Glomerular visceral epithelial cell (primary cell): Measurements from ENCODE around the gene STK40.
A peak's percentile ranks its signal among the peaks of the same experiment; 100 is the strongest.

Experiments
- DNase-seq: peaks from one replicate; pipeline ENCODE4 v3.0.0-alpha.2; 2016; ENCODE audit errors: extremely low spot score

The STK40 gene

GRCh38 chr1:36369061-36369861 is 16.5 kb downstream of the STK40 start:
- peak; percentile 76 for DNase-seq

GRCh38 chr1:36367798-36368197 is 17.9 kb downstream of the STK40 start:
- no peak for DNase-seq

- DNase-seq: no peak
Observed at GRCh38 chr1:36367066-36367465, 18.7 kb downstream of the STK40 start.

- no peak for DNase-seq
Observed at GRCh38 chr1:36366091-36366661, 19.5 kb downstream of the STK40 start.

- no peak for DNase-seq
Observed at GRCh38 chr1:36365381-36365780, 20.3 kb downstream of the STK40 start.

- no peak for DNase-seq
Observed at GRCh38 chr1:36359911-36360550, 25.7 kb downstream of the STK40 start.

- no peak for DNase-seq
Observed at GRCh38 chr1:36359383-36359782, 26.3 kb downstream of the STK40 start.

GRCh38 chr1:36358514-36359084 is 27.1 kb downstream of the STK40 start:
- DNase-seq: no peak

GRCh38 chr1:36355811-36356210 is 29.9 kb downstream of the STK40 start:
- DNase-seq: no peak

GRCh38 chr1:36354486-36354885 is 31.2 kb downstream of the STK40 start:
- DNase-seq: no peak

- peak; percentile 72 for DNase-seq
Observed at GRCh38 chr1:36352910-36353878, 32.5 kb downstream of the STK40 start.

- peak; percentile 35 for DNase-seq
Observed at GRCh38 chr1:36352125-36352909, 33.4 kb downstream of the STK40 start.

- peak; percentile 90 for DNase-seq
Observed at GRCh38 chr1:36351227-36351977, 34.3 kb downstream of the STK40 start.

- DNase-seq: peak; percentile 98
Observed at GRCh38 chr1:36350659-36351226, 35.0 kb downstream of the STK40 start.

GRCh38 chr1:36349839-36350238 is 35.9 kb downstream of the STK40 start:
- DNase-seq: peak; percentile 26

GRCh38 chr1:36349241-36349671 is 36.5 kb downstream of the STK40 start:
- DNase-seq: peak; percentile 48

GRCh38 chr1:36346741-36347370 is 38.9 kb downstream of the STK40 start:
- no peak for DNase-seq

- DNase-seq: no peak
Observed at GRCh38 chr1:36345353-36345752, 40.4 kb downstream of the STK40 start.

- no peak for DNase-seq
Observed at GRCh38 chr1:36344395-36344680, 41.4 kb downstream of the STK40 start.
